G401 (cell line): ENCODE results near the gene MC1R. TPM values are rescaled to one million over a fixed set of nuclear protein-coding genes. Genes with fewer than 3 reads are reported as not detected.
"Not testable (repeated sequence)": the region's sequence is repeated elsewhere in the genome, so short reads cannot be mapped to it uniquely, and the experiment has no call there.

Experiments
- DNase-seq: peaks from one replicate; pipeline ENCODE4 v3.0.0-alpha.2; 2015; ENCODE audit warnings: low spot score
- in situ Hi-C: cut with HindIII; loops from 2 replicates; pipeline ENCODE4 v1.10.0; 2016; ENCODE audit warnings: low sequenced_read_pairs, mixed read lengths
- total RNA-seq: library from RNA; depleted of rRNA; stranded (reverse); fragments of >200 nt; shearing (Covaris generic); gene quantifications from 2 replicates; pipeline ENCODE4 v1.2.3, GENCODE V29; 2014; rRNA removed

The MC1R gene
- total RNA-seq: 17.2 and 20.1 TPM in 2 replicates

DNA sequence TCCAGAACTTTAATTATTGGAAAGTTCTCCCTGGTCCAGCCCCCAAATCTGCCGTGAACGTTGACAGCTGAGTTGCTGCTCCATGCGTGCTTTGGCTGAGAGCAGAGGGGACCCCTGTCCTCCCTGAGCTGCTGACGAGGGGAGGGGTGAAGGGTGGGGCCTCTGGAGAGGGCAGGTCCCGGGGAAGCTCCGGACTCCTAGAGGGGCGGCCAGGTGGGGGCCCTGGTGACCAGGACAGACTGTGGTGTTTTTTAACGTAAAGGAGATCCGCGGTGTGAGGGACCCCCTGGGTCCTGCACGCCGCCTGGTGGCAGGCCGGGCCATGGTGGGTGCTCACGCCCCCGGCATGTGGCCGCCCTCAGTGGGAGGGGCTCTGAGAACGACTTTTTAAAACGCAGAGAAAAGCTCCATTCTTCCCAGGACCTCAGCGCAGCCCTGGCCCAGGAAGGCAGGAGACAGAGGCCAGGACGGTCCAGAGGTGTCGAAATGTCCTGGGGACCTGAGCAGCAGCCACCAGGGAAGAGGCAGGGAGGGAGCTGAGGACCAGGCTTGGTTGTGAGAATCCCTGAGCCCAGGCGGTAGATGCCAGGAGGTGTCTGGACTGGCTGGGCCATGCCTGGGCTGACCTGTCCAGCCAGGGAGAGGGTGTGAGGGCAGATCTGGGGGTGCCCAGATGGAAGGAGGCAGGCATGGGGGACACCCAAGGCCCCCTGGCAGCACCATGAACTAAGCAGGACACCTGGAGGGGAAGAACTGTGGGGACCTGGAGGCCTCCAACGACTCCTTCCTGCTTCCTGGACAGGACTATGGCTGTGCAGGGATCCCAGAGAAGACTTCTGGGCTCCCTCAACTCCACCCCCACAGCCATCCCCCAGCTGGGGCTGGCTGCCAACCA is at the start of gene MC1R:
Gene MC1R, plus strand, starts transcription at position 410 of the 895 bp plus-strand sequence. Its CDS starts 397 bp downstream, at position 807.
- in situ Hi-C loops: no loop called here

DNA sequence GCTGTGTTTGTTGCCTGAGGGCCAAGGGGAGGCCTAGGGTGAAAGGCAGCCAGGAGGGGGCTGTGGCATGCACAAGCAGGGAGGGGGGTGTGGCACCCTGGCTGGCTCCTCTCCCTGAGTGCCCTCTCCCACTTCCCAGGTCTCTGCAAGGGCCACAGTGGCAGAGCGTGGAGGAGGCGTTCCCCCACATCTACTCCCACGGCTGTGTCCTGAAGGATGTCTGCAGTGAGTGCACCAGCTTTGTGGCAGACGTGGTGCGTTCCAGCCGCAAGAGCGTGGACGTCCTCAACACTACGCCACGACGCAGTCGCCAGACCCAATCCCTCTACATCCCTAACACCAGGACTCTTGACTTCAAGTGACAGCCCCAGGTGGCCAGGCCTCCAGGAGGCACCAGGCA is 48.8 kb upstream of the MC1R start:
- in situ Hi-C loops: no loop called here
- DNase-seq: no peak

More for the DNA sequence above, at the start of gene MC1R:
- DNase-seq: peak; percentile 33

DNA sequence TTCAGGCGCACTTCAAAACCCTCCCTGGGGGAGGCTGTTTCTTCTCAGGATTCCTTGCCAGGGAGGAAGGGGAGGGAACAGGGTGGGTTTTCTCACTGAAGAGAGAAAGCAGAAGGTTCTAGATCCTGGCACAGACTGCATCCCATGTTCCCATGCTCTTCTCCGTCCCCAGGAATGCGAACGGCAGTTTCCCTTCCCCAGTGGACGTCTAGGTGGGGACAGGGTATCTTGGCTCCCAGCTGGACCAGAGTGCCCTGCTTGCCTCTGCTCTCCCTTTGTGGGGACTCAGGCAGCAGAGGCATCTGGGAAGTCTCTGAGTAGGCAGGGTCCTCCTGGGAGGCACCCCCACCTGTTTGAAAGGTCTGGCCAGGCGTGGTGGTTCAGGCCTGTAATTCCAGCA is 48.2 kb upstream of the MC1R start:
- no peak for DNase-seq
- in situ Hi-C loops: no loop called here

DNA sequence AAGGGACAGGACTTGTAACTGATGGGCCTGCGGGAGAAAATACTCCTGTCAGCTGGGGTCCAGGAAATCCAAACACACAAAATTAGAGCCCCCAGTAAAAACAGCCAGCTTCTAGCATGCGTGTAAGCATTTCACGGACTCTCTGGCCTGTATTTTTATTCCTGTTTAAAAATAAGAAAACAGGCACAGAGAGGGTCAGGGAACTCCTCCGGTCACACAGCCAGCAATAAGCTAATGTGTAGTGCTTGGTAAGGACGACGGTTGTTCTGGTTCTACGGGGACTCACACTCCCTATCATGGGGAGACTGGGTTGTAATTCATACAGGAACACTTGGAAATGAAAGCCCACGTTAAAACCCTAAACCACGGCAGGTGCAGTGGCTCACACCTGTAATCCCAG is 46.8 kb upstream of the MC1R start:
- no peak for DNase-seq
- in situ Hi-C loops: no loop called here

DNA sequence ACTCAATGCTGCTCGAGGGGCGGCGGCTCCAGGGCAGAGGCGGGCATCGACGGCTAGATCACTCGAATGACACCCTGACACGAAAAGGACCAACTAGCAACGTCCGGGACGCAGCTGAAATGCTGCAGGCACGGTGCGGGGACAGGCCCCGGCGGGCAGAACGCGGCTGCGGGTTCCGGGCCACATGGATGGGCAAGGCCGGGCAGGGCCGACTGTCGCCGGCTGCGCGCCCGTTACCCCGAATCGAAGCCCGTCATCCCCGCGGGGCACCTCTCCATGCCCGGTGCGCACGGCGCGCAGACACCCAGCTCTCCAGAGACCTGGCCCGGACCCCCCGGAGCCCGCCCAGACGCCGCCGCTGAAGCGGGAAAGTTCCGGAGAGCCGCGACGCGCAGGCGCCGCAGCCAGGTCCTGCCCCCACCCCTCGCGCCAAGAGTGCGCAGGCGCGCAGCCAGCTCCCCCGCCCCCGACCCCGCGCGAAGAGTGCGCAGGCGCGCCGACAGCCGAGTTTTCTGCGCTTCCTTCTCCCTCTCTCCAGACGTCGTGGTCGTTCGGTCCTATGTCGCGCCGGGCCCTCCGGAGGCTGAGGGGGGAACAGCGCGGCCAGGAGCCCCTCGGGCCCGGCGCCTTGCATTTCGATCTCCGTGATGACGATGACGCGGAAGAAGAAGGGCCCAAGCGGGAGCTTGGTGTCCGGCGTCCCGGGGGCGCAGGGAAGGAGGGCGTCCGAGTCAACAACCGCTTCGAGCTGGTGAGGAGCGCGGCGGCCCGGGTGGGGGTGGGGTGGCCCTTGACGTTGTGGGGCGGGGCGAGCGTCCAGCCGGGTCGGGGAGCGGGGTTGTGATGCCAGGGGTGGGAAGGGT is 45.3 kb upstream of the MC1R start, which contains the start of gene TCF25:
Gene TCF25, plus strand, starts transcription at position 484 of the 863 bp plus-strand sequence. Its CDS starts 76 bp downstream, at position 560.
- DNase-seq: peak; percentile 81
- in situ Hi-C loops: no loop called here

DNA sequence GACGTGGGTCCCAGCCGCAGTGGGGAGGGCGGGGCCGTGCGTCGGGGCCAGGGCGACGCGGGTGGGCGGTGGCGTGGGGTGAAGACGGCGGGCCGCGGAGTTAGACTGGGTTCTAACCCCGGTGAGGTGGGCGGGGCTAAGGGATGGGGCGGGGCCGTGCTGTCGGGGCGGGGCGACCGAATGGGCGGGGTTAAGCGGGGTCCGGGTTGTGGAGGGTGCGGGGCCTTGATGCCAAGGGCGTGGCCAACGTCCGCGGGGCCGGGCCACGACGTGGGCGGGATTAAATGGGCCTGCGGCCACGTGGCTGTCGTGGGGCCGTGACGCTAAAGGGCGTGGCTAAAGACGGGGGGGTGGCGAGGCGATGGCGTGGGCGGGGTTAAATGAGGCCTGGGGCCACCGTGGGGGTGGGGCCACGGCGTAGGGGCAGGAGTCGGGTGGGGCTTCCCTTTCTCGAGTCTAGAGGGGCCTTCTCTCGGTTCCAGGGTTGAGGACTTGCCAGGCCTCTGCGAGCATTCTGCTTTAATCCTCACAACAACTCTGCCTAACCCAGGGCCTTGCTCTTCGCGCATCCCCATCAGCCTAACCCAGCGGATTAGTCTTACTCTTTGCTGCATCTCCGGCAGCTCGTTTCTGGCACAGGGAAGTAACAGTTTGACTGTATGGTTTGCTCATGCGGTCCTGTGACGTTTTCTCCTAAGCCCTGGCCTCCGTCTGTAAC is 44.5 kb upstream of the MC1R start:
- in situ Hi-C loops: no loop called here
- peak; percentile 92 for DNase-seq

DNA sequence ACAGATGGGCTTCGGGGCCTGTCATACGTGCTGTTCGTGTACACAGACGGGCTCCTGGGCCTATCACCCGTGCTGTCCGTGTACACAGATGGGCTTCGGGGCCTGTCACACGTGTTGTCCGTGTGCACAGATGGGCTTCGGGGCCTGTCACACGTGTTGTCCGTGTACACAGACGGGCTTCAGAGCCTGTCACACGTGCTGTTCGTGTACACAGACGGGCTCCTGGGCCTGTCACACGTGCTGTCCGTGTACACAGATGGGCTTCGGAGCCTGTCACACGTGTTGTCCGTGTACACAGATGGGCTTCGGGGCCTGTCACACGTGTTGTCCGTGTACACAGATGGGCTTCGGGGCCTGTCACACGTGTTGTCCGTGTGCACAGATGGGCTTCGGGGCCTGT is 39.5 kb upstream of the MC1R start:
- DNase-seq, in situ Hi-C loops: not testable (repeated sequence)

DNA sequence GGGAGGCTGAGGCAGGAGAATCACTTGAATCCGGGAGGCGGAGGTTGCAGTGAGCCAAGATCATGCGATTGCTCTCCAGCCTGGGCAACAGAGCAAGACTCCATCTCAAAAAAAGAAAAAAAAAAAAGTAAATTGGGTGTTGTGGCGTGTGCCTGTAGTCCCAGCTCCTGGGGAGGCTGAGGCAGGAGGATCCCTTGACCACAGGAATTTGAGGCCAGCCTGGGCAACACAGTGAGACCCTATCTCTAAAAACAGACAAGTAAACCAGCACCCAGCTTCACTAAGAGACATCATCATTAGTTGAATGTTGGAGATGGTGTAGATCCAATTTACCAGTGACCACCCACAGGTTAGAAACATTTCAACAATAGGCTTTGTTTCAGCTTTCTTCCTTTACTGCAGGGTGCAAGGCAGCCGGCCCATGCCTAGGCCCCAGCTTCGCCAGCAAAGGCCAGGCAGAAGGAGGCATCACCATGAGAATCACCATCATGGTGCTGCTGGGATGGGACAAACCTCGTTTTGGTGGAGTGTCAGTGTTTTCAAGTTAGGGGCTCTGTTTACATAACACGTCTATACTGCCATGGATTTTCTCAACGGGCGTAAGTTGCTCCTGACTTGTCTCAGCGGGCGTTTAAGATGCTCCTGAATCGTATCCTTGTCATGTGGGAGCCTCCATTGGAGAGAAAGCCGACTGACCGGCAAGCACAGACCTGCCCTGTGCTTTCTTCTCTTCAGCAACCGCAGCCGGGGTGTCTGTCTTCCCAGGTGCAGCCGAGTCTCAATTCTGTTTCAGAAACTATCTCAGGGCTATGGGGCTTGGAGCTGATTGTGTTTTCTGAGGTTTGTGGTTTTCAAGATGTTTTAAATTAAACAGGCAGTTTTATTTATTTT is 37.9 kb upstream of the MC1R start:
- in situ Hi-C loops: no loop called here

DNA sequence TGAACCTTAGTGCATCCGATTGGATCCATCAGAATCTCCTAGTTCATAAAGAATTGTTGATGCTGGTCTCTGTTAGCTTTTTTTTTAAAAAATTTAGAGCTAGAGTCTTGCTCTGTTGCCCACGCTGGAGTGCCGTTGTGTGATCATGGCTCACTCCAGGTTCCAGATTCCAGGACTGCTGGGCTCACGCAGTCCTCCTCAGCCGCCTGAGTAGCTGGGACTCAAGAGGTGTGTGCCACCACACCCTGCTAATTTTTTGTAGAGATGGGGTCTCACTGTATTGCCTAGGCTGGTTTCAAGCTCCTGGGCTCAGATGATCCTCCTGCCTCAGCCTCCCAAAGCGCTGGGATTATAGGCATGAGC is 37.3 kb upstream of the MC1R start:
- no peak for DNase-seq

More for the DNA sequence above, 37.9 kb upstream of the MC1R start:
- no peak for DNase-seq

DNA sequence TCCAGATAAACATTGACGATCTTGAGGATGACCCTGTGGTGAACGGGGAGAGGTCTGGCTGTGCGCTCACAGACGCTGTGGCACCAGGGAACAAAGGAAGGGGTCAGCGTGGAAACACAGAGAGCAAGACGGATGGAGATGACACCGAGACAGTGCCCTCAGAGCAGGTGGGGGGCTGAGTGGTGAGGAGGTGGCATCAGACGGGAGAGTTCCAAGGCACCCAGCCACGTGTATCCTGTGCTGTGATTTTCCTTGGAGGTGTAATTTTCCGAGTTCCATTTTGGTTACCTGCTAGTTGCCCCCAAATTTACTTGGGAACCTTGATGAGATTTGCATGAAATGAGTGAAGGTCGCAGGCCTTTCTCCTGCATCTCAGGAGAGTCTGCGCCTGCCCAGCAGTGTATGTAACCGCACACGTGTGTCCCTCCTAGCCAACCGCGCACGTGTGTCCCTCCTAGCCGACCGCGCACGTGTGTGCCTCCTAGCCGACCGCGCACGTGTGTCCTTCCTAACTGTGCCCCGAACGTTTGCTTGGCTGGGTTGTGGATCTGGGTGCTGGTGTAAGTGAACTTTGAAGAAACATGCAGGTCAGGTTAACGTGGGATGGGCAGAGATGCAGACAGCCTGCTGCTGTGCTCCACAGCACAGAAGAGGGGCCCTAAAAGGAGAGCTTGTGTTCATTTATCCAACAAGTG is 35.2 kb upstream of the MC1R start:
- DNase-seq: no peak
- in situ Hi-C loops: no loop called here

More for the DNA sequence above, 37.3 kb upstream of the MC1R start:
- in situ Hi-C loops: no loop called here

DNA sequence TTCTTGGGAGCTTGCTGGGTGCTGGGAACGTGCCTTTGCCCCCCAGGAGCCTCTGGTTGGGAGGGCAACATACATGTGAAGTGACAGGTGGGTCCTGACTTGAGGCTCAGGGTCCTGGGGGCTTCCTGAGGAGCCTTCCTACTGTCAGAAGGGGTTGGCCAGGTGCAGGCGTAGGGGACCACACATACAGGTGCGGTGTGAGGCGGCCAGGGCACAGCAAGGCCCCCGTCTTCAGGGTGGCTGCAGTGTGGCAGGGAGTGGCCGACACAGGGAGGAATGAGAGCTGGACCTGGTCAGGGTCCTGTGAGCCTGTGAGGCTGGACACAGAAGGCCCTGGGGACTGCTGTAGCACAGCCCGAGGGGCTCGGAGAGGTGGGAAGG is 34.6 kb upstream of the MC1R start:
- in situ Hi-C loops: no loop called here
- no peak for DNase-seq

DNA sequence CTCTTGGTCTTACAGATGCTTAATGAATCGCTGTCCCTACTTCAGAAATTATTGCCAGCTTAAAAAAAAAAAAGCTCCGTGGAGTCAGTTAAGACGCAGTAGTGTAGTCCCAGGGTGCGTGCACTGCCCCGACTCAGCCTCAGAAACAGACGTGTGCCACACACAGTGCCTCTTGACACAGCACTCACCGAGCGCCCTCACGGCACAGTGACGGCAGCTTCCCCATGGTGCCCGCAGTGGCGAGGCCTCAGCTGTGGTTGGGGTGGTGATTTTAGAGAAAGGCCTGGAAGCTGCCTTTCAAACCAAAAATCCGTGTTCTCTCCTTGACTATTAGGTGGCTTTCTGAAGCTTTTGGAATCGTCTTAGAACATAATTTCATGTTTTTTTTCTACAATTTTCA is 31.4 kb upstream of the MC1R start:
- DNase-seq: no peak
- in situ Hi-C loops: no loop called here

DNA sequence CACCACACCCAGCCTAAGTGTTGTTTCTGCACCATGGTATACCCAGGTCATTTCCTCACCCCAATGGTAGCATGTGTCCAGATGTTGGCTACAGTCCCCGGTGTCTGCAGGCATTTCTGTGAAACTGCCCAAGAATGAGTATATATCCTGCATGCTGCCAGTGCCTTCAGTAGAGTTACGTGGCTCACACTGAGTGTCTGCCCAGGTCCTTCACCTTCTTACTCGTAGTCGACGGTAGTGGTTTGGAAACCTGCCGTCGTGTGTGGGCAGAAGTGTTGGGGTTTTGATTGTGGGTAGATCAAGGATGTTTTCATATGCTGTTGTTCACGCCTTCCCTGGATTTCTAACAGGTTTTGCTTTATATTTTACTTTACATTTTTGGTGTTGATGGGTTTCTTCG is 28.5 kb upstream of the MC1R start:
- in situ Hi-C loops: no loop called here

DNA sequence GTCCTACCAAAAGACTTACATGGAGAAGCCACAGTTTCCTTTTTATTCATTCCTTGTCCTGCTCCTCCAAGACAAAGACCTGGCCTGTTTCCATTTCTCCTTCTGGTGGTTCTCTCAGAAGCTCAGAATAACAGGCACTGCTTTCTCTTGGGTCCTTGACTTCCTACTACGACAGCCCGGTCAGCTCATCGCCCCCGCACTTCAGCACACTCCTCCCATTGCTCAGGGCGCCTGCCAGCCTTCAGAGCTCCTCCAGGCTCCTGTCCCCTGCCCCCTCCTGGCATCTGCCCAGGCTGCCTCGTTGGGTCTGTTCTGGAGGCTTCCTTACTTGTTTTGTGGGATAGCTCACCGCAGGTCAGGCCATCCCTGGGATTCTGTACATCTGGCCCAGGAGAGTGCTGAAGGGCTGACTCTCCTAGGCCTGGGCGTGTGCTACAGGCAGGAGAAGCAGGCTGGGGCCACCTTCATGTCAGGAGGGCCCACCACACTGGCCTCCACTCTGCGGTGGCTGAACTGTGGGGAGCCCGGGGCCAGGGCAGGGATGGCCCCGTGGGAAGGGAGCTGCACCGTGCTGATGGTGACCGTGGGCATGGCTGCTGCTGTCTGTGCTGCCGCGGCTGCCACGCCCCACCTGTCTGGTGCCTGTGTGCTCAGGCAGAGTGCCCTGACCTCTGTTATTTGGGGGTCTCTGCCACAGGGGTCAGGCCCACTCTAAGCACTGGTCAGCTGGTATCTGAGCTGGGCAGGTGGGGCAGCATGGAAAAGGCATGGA is 27.6 kb upstream of the MC1R start:
- in situ Hi-C loops: no loop called here

More for the DNA sequence above, 28.5 kb upstream of the MC1R start:
- DNase-seq: no peak

DNA sequence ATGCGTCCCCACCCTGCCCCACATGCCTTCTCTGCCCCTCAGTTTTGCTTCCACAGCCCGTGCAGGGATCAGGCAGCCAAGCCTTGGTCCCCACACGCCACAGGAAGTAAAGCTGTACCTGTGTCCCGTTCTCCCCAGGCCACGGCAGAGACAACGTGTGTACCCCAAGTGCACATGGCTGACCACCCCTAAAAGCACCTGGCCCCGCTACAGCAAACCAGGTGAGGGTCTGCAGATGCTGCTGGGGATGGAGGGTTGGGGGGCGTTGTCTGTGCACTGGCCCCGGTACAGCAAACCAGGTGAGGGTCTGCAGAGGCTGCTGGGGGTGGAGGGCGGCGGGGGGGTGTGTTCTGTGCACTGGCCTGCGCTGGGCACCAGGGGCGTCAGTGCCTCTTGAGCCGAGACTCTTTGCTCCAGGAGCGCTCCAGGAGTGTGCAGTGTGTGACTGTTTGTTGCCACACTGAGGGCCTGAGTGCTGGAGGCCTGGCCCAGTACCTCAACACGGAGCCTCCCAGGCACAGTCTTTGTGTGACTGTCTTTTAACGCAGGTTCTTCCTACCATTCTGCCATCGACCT is 26.5 kb upstream of the MC1R start:
- in situ Hi-C loops: no loop called here
- no peak for DNase-seq

More for the DNA sequence above, 27.6 kb upstream of the MC1R start:
- no peak for DNase-seq

DNA sequence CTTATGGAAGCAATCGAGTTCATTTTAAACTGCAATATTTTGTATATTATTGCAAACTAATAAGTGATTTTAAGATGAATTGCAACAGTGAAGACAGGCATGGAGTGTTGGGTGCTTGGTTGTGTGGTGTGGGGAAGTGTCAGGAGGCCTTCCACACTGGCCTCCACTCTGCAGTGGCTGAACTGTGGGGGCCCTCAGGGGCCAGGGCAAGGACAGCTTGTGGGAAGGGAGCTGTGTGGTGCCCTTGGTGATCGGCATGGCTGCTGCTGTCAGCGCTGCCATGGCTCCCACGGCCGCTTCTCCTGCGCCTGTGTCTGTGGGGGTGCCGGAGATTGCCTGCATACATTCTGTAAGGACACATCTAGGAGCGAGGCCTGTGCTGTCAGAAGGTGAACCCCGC is 26.0 kb upstream of the MC1R start:
- in situ Hi-C loops: no loop called here

More for the DNA sequence above, 26.0 kb upstream of the MC1R start:
- DNase-seq: no peak
